HG02870 (cell line): ENCODE measurements around the gene ZNF318.
A peak's percentile ranks its signal among the peaks of the same experiment; 100 is the strongest.
"Not testable (repeated sequence)": the region's sequence is repeated elsewhere in the genome, so short reads cannot be mapped to it uniquely, and the experiment has no call there.

Experiments used
- ATAC-seq: cut with Tn5 transposase; IDR thresholded peaks from one replicate; pipeline ENCODE4 v1.9.1; 2021; ENCODE audit warnings: mild to moderate bottlenecking, moderate library complexity; ENCODE audit not compliant: unreplicated experiment

Gene ZNF318, protein sequence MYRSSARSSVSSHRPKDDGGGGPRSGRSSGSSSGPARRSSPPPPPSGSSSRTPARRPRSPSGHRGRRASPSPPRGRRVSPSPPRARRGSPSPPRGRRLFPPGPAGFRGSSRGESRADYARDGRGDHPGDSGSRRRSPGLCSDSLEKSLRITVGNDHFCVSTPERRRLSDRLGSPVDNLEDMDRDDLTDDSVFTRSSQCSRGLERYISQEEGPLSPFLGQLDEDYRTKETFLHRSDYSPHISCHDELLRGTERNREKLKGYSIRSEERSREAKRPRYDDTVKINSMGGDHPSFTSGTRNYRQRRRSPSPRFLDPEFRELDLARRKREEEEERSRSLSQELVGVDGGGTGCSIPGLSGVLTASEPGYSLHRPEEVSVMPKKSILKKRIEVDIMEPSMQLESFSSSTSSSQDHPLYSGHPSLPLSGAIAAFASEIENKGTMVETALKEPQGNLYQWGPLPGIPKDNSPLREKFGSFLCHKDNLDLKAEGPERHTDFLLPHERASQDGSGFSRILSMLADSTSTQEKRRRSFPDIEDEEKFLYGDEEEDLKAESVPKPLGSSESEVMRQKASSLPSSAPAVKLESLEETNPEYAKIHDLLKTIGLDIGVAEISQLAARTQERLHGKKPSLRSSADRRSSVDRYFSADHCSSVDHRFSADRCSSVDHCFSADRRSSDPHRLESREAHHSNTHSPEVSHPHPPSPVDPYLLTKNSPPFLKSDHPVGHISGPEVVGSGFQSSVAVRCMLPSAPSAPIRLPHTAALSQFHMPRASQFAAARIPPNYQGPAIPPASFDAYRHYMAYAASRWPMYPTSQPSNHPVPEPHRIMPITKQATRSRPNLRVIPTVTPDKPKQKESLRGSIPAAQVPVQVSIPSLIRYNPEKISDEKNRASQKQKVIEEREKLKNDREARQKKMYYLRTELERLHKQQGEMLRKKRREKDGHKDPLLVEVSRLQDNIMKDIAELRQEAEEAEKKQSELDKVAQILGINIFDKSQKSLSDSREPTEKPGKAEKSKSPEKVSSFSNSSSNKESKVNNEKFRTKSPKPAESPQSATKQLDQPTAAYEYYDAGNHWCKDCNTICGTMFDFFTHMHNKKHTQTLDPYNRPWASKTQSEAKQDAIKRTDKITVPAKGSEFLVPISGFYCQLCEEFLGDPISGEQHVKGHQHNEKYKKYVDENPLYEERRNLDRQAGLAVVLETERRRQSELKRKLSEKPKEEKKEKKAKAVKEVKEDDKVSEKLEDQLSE (N-terminal part only)

DNA sequence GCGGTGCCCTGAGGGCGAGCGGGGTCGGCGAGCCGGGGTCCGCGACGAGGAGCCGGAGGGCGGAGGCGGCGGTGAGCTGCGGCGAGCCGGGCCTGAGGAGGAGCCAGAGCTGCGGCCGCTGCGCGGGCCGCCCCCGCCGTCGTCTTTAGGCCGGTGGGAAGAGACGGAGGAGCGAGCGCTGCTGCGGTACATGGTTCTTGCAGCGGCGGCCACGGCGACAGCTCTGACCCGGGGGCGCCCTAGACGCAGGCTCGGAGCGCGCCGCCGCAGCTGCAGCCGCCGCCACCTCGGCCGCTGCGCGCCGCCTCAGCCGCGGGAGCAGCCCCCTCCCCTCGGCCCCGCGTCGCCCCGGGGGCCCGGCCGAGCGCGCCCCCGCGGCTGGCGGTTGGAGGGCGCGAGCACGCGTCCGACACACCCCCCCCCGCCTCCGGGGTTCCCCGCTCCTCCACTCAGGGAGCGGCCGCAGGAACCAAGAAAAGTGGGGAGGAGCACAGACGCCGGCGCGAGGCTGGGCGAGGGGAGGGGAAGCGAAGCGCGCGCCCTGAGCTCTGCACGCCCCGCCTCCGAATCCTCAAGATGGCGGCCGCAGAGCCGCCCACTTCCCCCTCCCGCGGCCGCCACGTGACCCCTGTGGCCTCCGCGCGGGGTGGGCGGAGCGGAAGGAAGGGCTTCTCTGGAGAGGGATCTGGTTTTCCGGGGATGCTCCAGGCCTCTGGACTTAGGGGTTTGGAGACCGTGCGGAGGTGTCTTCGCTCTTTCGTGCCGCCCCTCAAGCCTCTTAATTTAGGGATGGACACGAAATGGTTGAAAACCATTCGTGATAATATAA, at the start of gene ZNF318:
Gene ZNF318 (minus strand): TSS at position 474 of the 829 bp plus-strand sequence. CDS start 282 bp downstream, at position 192.
- peak; percentile 78 for ATAC-seq

GRCh38 chr6:43416935-43417334, 47.5 kb upstream of the ZNF318 start:
- no peak for ATAC-seq

- not testable (repeated sequence) for ATAC-seq
Observed at GRCh38 chr6:43415275-43415674, 45.8 kb upstream of the ZNF318 start.

- ATAC-seq: no peak
Observed at GRCh38 chr6:43413002-43413401, 43.6 kb upstream of the ZNF318 start.

- no peak for ATAC-seq
Observed at GRCh38 chr6:43412541-43412940, 43.1 kb upstream of the ZNF318 start.

- not testable (repeated sequence) for ATAC-seq
Observed at GRCh38 chr6:43410776-43411175, 41.3 kb upstream of the ZNF318 start.

- ATAC-seq: no peak
Observed at GRCh38 chr6:43408259-43408658, 38.8 kb upstream of the ZNF318 start.

DNA sequence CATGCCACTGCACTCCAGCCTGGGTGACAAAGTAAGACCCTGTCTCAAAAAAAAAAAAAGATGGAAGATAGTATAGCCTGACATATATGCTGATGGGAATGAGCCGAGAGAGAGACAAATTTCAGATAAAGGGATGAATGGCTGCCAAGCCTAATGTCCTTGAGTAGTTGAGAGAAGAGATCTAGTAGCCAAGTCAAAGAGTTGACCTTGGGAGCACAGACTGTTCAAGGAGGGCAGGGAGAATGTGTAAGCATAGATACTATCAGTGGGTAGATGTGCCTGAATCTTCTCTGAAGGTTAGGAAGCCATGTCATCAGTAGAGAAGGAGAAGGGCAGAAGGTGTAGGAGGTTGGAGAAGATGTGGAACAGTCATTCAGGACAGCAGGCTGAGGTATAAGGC, 37.8 kb upstream of the ZNF318 start:
- ATAC-seq: no peak

- no peak for ATAC-seq
Observed at GRCh38 chr6:43405354-43405753, 35.9 kb upstream of the ZNF318 start.

DNA sequence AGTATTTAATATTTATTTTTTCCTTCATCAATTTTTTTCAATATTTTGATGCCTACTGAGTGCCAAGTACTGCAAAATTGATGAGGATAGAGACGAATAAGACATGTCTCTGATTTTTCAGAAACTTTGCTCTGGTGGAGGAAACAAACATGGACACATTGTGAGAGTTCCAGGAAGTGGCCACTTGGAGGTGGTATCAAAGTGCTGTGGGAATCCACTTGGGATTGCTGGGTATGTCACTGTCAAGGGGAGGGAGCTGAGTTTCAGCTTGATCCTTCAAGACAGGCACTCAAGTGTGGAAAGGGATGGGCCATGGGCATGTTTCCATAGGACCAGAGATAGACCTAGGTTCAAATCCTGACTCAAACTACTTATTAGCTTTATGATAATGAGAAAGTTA, 33.4 kb upstream of the ZNF318 start:
- ATAC-seq: no peak

- no peak for ATAC-seq
Observed at GRCh38 chr6:43401730-43402129, 32.3 kb upstream of the ZNF318 start.

DNA sequence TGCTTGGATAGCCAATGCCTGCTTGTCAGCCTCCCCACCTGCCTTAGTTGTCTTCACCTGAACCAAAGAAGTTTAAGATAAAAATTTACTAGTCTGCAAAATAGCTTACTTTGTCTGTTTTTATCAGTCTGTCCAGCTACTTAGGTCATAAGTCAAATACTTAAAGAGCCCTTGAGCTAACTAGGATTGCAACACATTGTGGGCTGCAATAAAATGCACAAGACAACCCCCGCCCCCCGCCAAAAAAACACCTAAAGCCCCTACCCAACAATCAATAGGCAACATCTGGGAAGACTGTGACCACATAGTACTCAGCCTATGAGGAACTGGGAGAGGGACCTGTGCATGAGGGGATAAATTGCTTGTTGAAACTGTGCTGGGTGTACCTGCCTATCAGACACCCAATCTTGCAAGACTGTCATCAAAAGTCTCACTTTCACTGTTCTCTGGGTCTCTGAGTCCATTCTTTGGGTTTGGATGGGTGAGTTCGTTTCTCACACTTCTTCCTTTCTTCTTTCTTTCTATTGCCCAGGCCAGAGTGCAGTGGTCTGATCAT, 30.6 kb upstream of the ZNF318 start:
- no peak for ATAC-seq

DNA sequence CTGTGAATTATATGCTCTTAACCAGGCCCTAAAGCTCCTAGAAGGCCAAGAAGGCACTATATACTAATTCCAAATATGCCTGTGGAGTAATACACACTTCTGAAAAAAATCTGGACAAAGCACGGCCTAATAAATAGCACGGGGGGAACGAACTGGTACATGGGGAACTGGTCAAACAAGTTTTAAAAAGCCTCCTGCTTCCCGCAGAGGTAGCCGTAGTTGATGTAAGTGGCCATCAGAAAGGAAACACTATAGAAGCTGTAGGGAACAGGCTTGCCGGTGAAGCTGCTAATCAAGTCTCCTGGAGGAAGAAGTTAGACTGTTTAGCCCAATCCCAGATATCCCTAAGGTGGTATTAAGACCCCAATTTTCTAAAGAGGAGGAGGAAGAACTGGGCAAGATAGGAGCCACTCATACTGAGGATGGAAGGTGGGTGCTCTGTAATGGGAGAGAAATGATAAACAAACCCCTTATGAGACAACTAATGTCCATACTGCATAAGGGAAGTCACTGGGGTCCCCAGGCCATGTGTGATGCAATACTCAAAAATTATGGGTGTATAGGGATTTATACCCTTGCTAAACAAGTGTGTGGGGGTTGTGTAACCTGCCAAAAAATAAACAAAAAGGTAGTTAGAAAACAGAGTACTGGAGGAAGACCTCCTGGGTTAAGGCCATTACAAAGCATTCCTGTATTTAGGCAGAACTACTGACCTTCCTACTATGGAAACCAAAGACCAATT, 27.1 kb upstream of the ZNF318 start:
- no peak for ATAC-seq

DNA sequence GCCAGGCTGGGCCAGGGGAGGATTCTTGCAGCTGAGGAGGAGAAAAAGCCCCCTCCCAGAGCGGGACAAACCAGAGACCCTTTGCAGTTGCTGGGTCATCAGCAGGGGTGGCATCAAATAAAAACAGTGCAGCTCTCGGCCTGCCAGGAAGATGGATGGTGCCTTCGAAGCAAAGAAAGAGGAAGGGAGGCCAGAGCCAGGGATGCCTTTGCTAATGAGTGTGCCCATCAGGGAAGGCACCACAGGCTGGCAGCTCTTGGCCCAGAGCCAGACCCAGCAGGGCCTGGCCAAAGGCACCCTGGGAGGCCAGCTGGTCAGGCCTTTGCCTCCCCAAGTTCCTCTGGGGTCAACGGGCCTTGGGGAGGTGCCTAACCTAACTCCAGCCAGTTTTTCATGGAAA, 26.3 kb upstream of the ZNF318 start:
- ATAC-seq: no peak

- no peak for ATAC-seq
Observed at GRCh38 chr6:43394982-43395381, 25.5 kb upstream of the ZNF318 start.

- no peak for ATAC-seq
Observed at GRCh38 chr6:43393602-43394001, 24.2 kb upstream of the ZNF318 start.

- ATAC-seq: not testable (repeated sequence)
Observed at GRCh38 chr6:43393133-43393532, 23.7 kb upstream of the ZNF318 start.

GRCh38 chr6:43391440-43392031, 22.1 kb upstream of the ZNF318 start:
- ATAC-seq: no peak
